Omental fat pad (tissue), 4 donors: Measurements from ENCODE around the gene ZNF444. TPM values are rescaled to one million over a fixed set of nuclear protein-coding genes. Genes with fewer than 3 reads are reported as not detected.
A peak's percentile ranks its signal among the peaks of the same experiment; 100 is the strongest.

Experiments used
- ATAC-seq: fragments of 150-250 bp; one replicate; pipeline ENCODE4 v1.9.1; 2016; ENCODE audit warnings: mild to moderate bottlenecking, moderate library complexity; ENCODE audit not compliant: low FRiP score
- DNase-seq: peaks from one replicate; pipeline ENCODE4 v3.0.0-alpha.2; 2019; ENCODE audit warnings: low spot score
- CTCF ChIP-seq, 3 donors: fragments of 450-650 bp; IDR thresholded peaks; one replicate each; pipeline ENCODE4 v1.5.1; 2016 to 2017; ENCODE audit warnings: antibody characterized with exemption in 3 of 3, mild to moderate bottlenecking in 3 of 3, moderate library complexity in 2 of 3
- total RNA-seq, 4 donors: library from RNA; depleted of rRNA; stranded (reverse); fragments of >200 nt; gene quantifications; one replicate each; pipeline ENCODE4 v1.1.0, GENCODE V29; 2016

ZNF444 gene
- total RNA-seq, 4 donors from 2014 or later = 10.4 to 14.2 (median 13.1) TPM

- DNase-seq (no peak), ATAC-seq (peak; percentile 59)
- no peak for TF ChIP-seq CTCF (IDR thresholded peaks at IDR 0.05)
Measured at GRCh38 chr19:56133858-56134653, 7.0 kb upstream of the ZNF444 start.

- ATAC-seq (no peak), DNase-seq (no peak)
- no peak for TF ChIP-seq CTCF (IDR thresholded peaks at IDR 0.05)
Measured at GRCh38 chr19:56134654-56134921, 6.5 kb upstream of the ZNF444 start.

GRCh38 chr19:56136362-56136761, 4.7 kb upstream of the ZNF444 start:
- ATAC-seq (no peak), DNase-seq (no peak)
- TF ChIP-seq CTCF (IDR thresholded peaks at IDR 0.05) = no peak

- ATAC-seq (no peak), DNase-seq (no peak)
- no peak for TF ChIP-seq CTCF (IDR thresholded peaks at IDR 0.05)
Measured at GRCh38 chr19:56137405-56137804, 3.7 kb upstream of the ZNF444 start.

GRCh38 chr19:56138069-56138468, 3.0 kb upstream of the ZNF444 start:
- TF ChIP-seq CTCF (IDR thresholded peaks at IDR 0.05) = no peak
- DNase-seq = no peak
- no peak for ATAC-seq

GRCh38 chr19:56139847-56140582, 1.1 kb upstream of the ZNF444 start:
- no peak for TF ChIP-seq CTCF (IDR thresholded peaks at IDR 0.05)
- DNase-seq (no peak), ATAC-seq (no peak)
